Suprapubic skin (tissue), 4 donors: ENCODE results near the gene NAA35. TPM values are rescaled to one million over a fixed set of nuclear protein-coding genes. Genes with fewer than 3 reads are reported as not detected.

Source experiments
- DNase-seq, 2 donors: peaks; one replicate each; pipeline ENCODE4 v3.0.0-alpha.2; 2019; ENCODE audit warnings: low spot score in 2 of 2
- H3K27ac ChIP-seq: fragments of 200-600 bp; sonication (generic); one replicate; pipeline ENCODE4 v1.5.1; 2019
- H3K27me3 ChIP-seq: fragments of 200-600 bp; sonication (generic); one replicate; pipeline ENCODE4 v1.5.1; 2019
- H3K36me3 ChIP-seq: fragments of 200-600 bp; sonication (generic); one replicate; pipeline ENCODE4 v1.5.1; 2019
- H3K4me1 ChIP-seq: fragments of 200-600 bp; sonication (generic); one replicate; pipeline ENCODE4 v1.5.1; 2019
- H3K4me3 ChIP-seq: fragments of 200-600 bp; sonication (generic); one replicate; pipeline ENCODE4 v1.5.1; 2019; ENCODE audit warnings: mild to moderate bottlenecking
- H3K9me3 ChIP-seq: fragments of 200-600 bp; sonication (generic); one replicate; pipeline ENCODE4 v1.5.1; 2019
- CTCF ChIP-seq, 2 donors: fragments of 200-600 bp in 1 of 2; fragments of 450-650 bp in 1 of 2; sonication (generic) in 1 of 2; IDR thresholded peaks; one replicate each; pipeline ENCODE4 v1.5.1; 2016 to 2019; ENCODE audit warnings: antibody characterized with exemption in 2 of 2, mild to moderate bottlenecking in 1 of 2, moderate library complexity in 1 of 2
- EP300 ChIP-seq: sonication (generic); formaldehyde crosslinking; IDR thresholded peaks from one replicate; pipeline ENCODE4 v1.6.1; 2017; ENCODE audit warnings: antibody characterized with exemption
- POLR2A ChIP-seq, 2 donors: fragments of 450-650 bp; IDR thresholded peaks; one replicate each; pipeline ENCODE4 v1.6.1; 2017; ENCODE audit warnings: antibody characterized with exemption in 2 of 2, mild to moderate bottlenecking in 2 of 2, moderate library complexity in 2 of 2
- POLR2AphosphoS5 ChIP-seq, 3 donors: sonication (generic); formaldehyde crosslinking; IDR thresholded peaks; one replicate each; pipeline ENCODE4 v1.6.1; 2017; ENCODE audit warnings: antibody characterized with exemption in 3 of 3
- WGBS: methylation state at CpG from one replicate; pipeline ENCODE4 v1.1.5; 2018; 5-methylcytosine and 5-hydroxymethylcytosine counted together
- total RNA-seq, 4 donors: library from RNA; depleted of rRNA; stranded (reverse); fragments of >200 nt; gene quantifications; one replicate each; pipeline ENCODE4 v1.1.0, GENCODE V29; 2016

NAA35 gene
- total RNA-seq, 4 donors from 2014 or later: 10.5 to 29.2 (median 13.2) TPM

- WGBS: 79% methylated on average over 17 of the region's 17 CpGs
- H3K27ac ChIP-seq: no peak overlapping the region
- H3K36me3 ChIP-seq: peaks cover 10% of the 10 kb centered on the region
- TF ChIP-seq CTCF (IDR thresholded peaks at IDR 0.05): no peak
- no peak for TF ChIP-seq POLR2A (IDR thresholded peaks at IDR 0.05)
- TF ChIP-seq POLR2AphosphoS5 (IDR thresholded peaks at IDR 0.05): no peak
- no peak for TF ChIP-seq EP300
- H3K4me1 ChIP-seq: no peaks in the 10 kb centered on the region
- H3K9me3 ChIP-seq: no peaks in the 10 kb centered on the region
- DNase-seq: no peak
- no peaks in the 10 kb centered on the region for H3K27me3 ChIP-seq
- no peak overlapping the region for H3K4me3 ChIP-seq
These were observed 94.2 kb downstream of the NAA35 start for GRCh38 chr9:86034863-86035734.

GRCh38 chr9:86035827-86036440 is 95.0 kb downstream of the NAA35 start:
- H3K4me3 ChIP-seq: no peak overlapping the region
- WGBS: 85% methylated on average over 11 of the region's 15 CpGs
- no peak for DNase-seq
- H3K27ac ChIP-seq: no peak overlapping the region
- H3K27me3 ChIP-seq: no peaks in the 10 kb centered on the region
- no peaks in the 10 kb centered on the region for H3K4me1 ChIP-seq
- H3K36me3 ChIP-seq: peaks cover 10% of the 10 kb centered on the region
- TF ChIP-seq POLR2A (IDR thresholded peaks at IDR 0.05): no peak
- TF ChIP-seq CTCF (IDR thresholded peaks at IDR 0.05): no peak
- no peak for TF ChIP-seq POLR2AphosphoS5 (IDR thresholded peaks at IDR 0.05)
- TF ChIP-seq EP300: no peak
- no peaks in the 10 kb centered on the region for H3K9me3 ChIP-seq

GRCh38 chr9:86036555-86036954 is 95.6 kb downstream of the NAA35 start:
- no peaks in the 10 kb centered on the region for H3K4me1 ChIP-seq
- WGBS: 85% methylated on average over 9 of the region's 9 CpGs
- no peak overlapping the region for H3K4me3 ChIP-seq
- TF ChIP-seq CTCF (IDR thresholded peaks at IDR 0.05) (no peak), POLR2A (IDR thresholded peaks at IDR 0.05) (no peak), EP300 (no peak), POLR2AphosphoS5 (IDR thresholded peaks at IDR 0.05) (no peak)
- no peak for DNase-seq
- no peak overlapping the region for H3K27ac ChIP-seq
- no peaks in the 10 kb centered on the region for H3K9me3 ChIP-seq
- peaks cover 10% of the 10 kb centered on the region for H3K36me3 ChIP-seq
- H3K27me3 ChIP-seq: no peaks in the 10 kb centered on the region

- no peaks in the 10 kb centered on the region for H3K27me3 ChIP-seq
- no peaks in the 10 kb centered on the region for H3K4me1 ChIP-seq
- no peaks in the 10 kb centered on the region for H3K9me3 ChIP-seq
- WGBS: 94% methylated on average over 12 of the region's 12 CpGs
- no peak for DNase-seq
- no peak overlapping the region for H3K27ac ChIP-seq
- no peak overlapping the region for H3K4me3 ChIP-seq
- no peak for TF ChIP-seq EP300
- no peak for TF ChIP-seq POLR2A (IDR thresholded peaks at IDR 0.05)
- TF ChIP-seq CTCF (IDR thresholded peaks at IDR 0.05): no peak
- TF ChIP-seq POLR2AphosphoS5 (IDR thresholded peaks at IDR 0.05): no peak
- H3K36me3 ChIP-seq: peaks cover 3% of the 10 kb centered on the region
These were observed 99.3 kb downstream of the NAA35 start for GRCh38 chr9:86039991-86040860.

- Histone ChIP-seq H3K4me1 (no peaks in the 10 kb centered on the region), H3K36me3 (peaks cover 3% of the 10 kb centered on the region), H3K4me3 (no peak overlapping the region), H3K9me3 (no peaks in the 10 kb centered on the region), H3K27ac (no peak overlapping the region), H3K27me3 (no peaks in the 10 kb centered on the region)
- 68% methylated on average over 3 of the region's 3 CpGs for WGBS
- DNase-seq: no peak
- TF ChIP-seq CTCF (IDR thresholded peaks at IDR 0.05): no peak
- TF ChIP-seq POLR2AphosphoS5 (IDR thresholded peaks at IDR 0.05): no peak
- TF ChIP-seq POLR2A (IDR thresholded peaks at IDR 0.05): no peak
- no peak for TF ChIP-seq EP300
These were observed 99.9 kb downstream of the NAA35 start for GRCh38 chr9:86040861-86041155.
